T-cell (primary cell): Measurements from ENCODE around the gene CBFB. TPM values are rescaled to one million over a fixed set of nuclear protein-coding genes. Genes with fewer than 3 reads are reported as not detected.

Experiments
- ATAC-seq, 4 experiments: fragments of 200-7000 bp in 3 of 4; fragments of 150-1000 bp in 1 of 4; cut with Tn5 transposase; replicated peaks in 1 of 4; 1 replicate in 3 of 4; 2 replicates in 1 of 4; pipeline ENCODE4 v1.10.0; 2021; ENCODE audit warnings: moderate library complexity in 3 of 4, mild to moderate bottlenecking in 2 of 4, moderate number of reproducible peaks in 1 of 4
- CTCF ChIA-PET, 2 donors: fragments of 300-600 bp; sonication (Branson Sonifier 250); formaldehyde crosslinking; loops; one replicate each; lab custom pipeline; 2022; ENCODE audit warnings: antibody characterized with exemption in 2 of 2; lab: Charles Lee
- POLR2A ChIA-PET, 2 donors: fragments of 300-600 bp; sonication (Branson Sonifier 250); formaldehyde crosslinking; loops; one replicate each; lab custom pipeline; 2022; ENCODE audit warnings: antibody characterized with exemption in 2 of 2; lab: Charles Lee
- DNase-seq, 35 experiments: peaks; one replicate each; pipeline versions ENCODE4 v3.0.0 to v3.0.0-alpha.2; 2013 to 2023
- H3K27ac ChIP-seq: one replicate; pipeline ENCODE4 v1.5.1; 2013; ENCODE audit warnings: low read length
- H3K27me3 ChIP-seq, 2 experiments: replicated peaks in 1 of 2; 1 replicate in 1 of 2; 2 replicates in 1 of 2; pipeline versions ENCODE4 v1.6.1 to v1.7.0; 2013; ENCODE audit warnings: low read length in 1 of 2, mixed read lengths in 1 of 2; ENCODE audit not compliant: control insufficient read depth in 2 of 2, insufficient read depth in 2 of 2; ENCODE audit errors: extremely low read depth in 1 of 2
- H3K36me3 ChIP-seq, 2 donors: 1 replicate in 1 of 2; 2 replicates in 1 of 2; pipeline versions ENCODE4 v1.6.1 to v1.7.0; 2013; ENCODE audit warnings: low read length in 1 of 2; ENCODE audit not compliant: control insufficient read depth in 2 of 2, insufficient read depth in 1 of 2; ENCODE audit errors: extremely low read depth in 1 of 2
- H3K4me1 ChIP-seq, 2 experiments: 1 replicate in 1 of 2; 2 replicates in 1 of 2; pipeline versions ENCODE4 v1.6.1 to v1.7.0; 2013; ENCODE audit warnings: low read length in 2 of 2, mixed read lengths in 1 of 2; ENCODE audit not compliant: insufficient read depth in 2 of 2, control insufficient read depth in 1 of 2; ENCODE audit errors: extremely low read depth in 1 of 2
- H3K4me3 ChIP-seq, 2 donors: 1 replicate in 1 of 2; 2 replicates in 1 of 2; pipeline versions ENCODE4 v1.5.1 to v1.7.0; 2013; ENCODE audit warnings: mild to moderate bottlenecking in 2 of 2, low read length in 1 of 2, moderate library complexity in 1 of 2; ENCODE audit not compliant: control insufficient read depth in 1 of 2; ENCODE audit errors: extremely low read depth in 1 of 2
- H3K9me3 ChIP-seq: 2 replicates; pipeline ENCODE4 v1.7.0; 2013
- H3K27ac Mint-ChIP-seq, 2 donors: one replicate each; pipeline ENCODE4 v1.8.0; 2020 to 2021; ENCODE audit warnings: mild to moderate bottlenecking in 2 of 2, mixed read lengths in 2 of 2
- H3K27me3 Mint-ChIP-seq, 2 donors: one replicate each; pipeline ENCODE4 v1.8.0; 2021 to 2022; ENCODE audit warnings: mixed read lengths in 2 of 2
- H3K36me3 Mint-ChIP-seq: one replicate; pipeline ENCODE4 v1.8.0; 2021; ENCODE audit warnings: mixed read lengths
- H3K4me1 Mint-ChIP-seq, 3 donors: one replicate each; pipeline ENCODE4 v1.8.0; 2020 to 2022; ENCODE audit warnings: mixed read lengths in 3 of 3, mild to moderate bottlenecking in 1 of 3
- H3K4me3 Mint-ChIP-seq, 3 donors: one replicate each; pipeline ENCODE4 v1.8.0; 2020 to 2022; ENCODE audit warnings: mild to moderate bottlenecking in 3 of 3, mixed read lengths in 3 of 3, moderate library complexity in 3 of 3
- H3K9me3 Mint-ChIP-seq, 3 donors: one replicate each; pipeline ENCODE4 v1.8.0; 2020 to 2022; ENCODE audit warnings: mixed read lengths in 3 of 3
- whole genome bisulfite sequencing: methylation state at CpG from one replicate; pipeline ENCODE4 v1.1.5; 2013; ENCODE audit warnings: missing lambda C conversion rate; ENCODE audit not compliant: insufficient coverage; 5-methylcytosine and 5-hydroxymethylcytosine counted together
- total RNA-seq, 35 experiments: library from RNA in 6 of 35; stranded (reverse) in 6 of 35; fragments of 120-200 nt in 1 of 35; gene quantifications; one replicate each; pipeline versions ENCODE4 v1.2.1 to v1.2.4 and lab custom pipeline; 2013 to 2026

The CBFB gene
- total RNA-seq, 5 donors from 2014 or later (not counting 1 experiment from before 2014, with no cell fraction given) = 80.0 to 115 (median 96.5) TPM

DNA sequence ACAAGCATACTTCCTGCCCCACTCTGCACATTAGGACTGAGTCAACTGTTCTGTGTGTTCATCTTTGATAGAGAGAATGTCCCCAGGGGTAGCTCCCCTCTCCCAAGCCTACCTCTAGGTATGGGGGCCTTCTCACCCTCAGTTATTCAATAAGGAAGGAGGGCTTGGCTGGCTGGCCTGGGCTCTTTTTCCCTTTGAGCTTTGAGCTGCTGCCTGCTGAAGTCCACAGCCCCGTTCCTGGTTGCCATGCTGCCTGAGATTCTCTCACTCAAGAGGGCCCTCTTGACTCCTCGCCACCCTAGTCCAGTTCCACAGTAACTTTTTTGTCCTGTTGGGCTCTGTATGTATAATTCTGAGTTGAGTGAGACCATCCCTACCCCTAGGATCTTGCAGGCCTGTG lies 116.8 kb downstream of the CBFB start:
- Histone ChIP-seq H3K4me1 (peaks cover 0 to 13% of the 10 kb centered on the region in 2 experiments), H3K36me3 (peaks cover 18 to 54% of the 10 kb centered on the region in 2 donors), H3K4me3 (no peak overlapping the region), H3K27ac (no peak overlapping the region), H3K9me3 (no peaks in the 10 kb centered on the region), H3K27me3 (peaks cover 0 to 19% of the 10 kb centered on the region in 2 experiments)
- no CpG with 5 or more reads among the region's 2 CpGs for WGBS
- ChIA-PET POLR2A (interaction anchor here in 1 of 2 donors (0.7 kb wide), 1 partner anchor 12 kb away, joined by 3 read pairs; no protein-coding TSS in a partner anchor), CTCF (no interaction called here)
- no peak for DNase-seq
- H3K36me3 Mint-ChIP-seq = peaks cover 68% of the 10 kb centered on the region
- no peaks in the 10 kb centered on the region for H3K9me3 Mint-ChIP-seq
- H3K27ac Mint-ChIP-seq = no peak overlapping the region
- no peak overlapping the region for H3K4me3 Mint-ChIP-seq
- ATAC-seq = no peak
- H3K4me1 Mint-ChIP-seq = peaks cover 0 to 6% (median 0%) of the 10 kb centered on the region in 3 donors
- peaks cover 0 to 5% of the 10 kb centered on the region in 2 donors for H3K27me3 Mint-ChIP-seq

DNA sequence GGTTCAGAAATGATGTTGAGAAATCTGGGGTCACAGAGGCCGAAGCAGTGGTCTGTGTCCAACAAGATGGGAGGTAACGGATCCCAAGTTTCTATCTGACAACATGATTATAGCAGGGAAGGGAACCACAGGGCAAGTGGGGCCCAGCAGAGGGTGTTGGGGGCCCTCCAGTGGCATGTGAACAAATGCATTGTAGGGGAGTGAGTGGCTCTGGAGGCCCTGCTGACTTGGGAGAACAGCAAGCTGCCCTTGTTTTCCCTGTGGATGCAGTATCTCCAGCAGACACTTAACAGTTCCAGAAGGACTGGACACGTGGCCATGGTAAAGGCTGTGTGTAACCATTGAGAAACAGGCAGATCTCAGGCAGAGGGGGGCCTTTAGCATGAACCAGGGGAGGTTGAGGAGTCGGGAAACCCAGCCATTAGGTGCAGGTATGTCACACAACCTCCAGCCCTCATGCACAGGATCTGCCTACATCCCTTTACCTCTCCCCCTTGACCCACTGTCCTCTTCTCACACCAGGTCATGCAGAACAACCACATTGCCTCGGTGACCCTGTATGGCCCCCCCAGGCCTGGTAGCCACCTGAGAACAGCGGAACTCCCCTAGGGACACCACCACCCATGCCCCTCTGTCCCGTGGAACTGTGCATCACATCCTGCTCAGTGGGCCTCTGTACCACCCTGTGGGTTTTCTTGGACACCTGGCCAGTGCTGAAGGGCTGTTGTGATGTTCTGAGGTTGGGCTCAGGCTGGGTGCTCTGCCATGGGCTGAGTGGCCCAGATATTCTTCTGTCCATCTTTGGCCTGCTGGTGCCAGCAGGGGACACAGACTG lies 117.8 kb downstream of the CBFB start:
- 87% methylated on average over 4 of the region's 7 CpGs for WGBS
- H3K36me3 Mint-ChIP-seq = peaks cover 58% of the 10 kb centered on the region

DNA sequence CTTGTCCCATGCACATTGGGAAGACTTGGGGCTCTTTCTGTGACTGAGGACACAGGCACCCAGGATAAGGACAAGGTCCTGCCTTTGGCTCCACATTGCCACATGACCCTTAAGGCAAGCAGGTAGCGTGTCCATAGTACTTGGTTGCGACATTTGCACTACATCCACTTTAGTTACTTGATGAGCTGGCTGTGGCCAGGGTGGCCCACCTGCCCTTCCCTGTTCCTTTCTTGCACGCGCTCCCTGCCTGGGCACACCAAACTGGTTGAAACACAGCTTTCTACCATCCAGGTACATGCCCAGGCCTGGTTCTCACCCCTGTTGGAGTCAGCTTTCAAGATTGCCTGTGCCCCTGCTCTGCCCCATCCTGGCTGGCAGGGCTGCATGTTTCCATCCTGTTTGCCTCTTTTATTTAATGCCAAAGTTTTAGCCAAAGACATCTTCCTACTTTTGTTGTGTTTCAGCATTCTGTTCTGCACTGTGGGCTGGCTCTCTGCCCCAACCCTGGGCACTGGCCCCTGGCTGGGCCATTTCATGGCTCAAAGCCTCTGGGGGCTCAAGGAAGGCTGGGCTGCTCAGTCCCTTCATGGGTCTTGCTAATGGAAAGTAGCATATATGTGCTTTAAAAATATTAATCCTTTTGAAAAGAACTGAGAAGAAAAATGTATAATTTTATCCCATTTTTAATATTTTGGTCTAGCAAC lies 118.6 kb downstream of the CBFB start:
- DNase-seq (no peak), ATAC-seq (no peak)
- ChIA-PET POLR2A (no interaction called here), CTCF (no interaction called here)
- H3K9me3 ChIP-seq = no peaks in the 10 kb centered on the region
- peaks cover 0 to 22% of the 10 kb centered on the region in 2 experiments for H3K27me3 ChIP-seq
- Mint-ChIP-seq H3K27ac (no peak overlapping the region), H3K4me3 (no peak overlapping the region), H3K9me3 (no peaks in the 10 kb centered on the region), H3K27me3 (peaks cover 3 to 5% of the 10 kb centered on the region in 2 donors), H3K36me3 (peaks cover 52% of the 10 kb centered on the region), H3K4me1 (peaks cover 11 to 13% (median 12%) of the 10 kb centered on the region in 3 donors)
- H3K4me3 ChIP-seq = no peak overlapping the region
- H3K4me1 ChIP-seq = peaks cover 0 to 24% of the 10 kb centered on the region in 2 experiments
- 97% methylated on average over 4 of the region's 4 CpGs for WGBS
- no peak overlapping the region for H3K27ac ChIP-seq
- H3K36me3 ChIP-seq = peaks cover 7 to 35% of the 10 kb centered on the region in 2 donors

More for the DNA sequence above, 117.8 kb downstream of the CBFB start:
- H3K4me1 ChIP-seq = peaks cover 0 to 23% of the 10 kb centered on the region in 2 experiments
- Mint-ChIP-seq H3K4me3 (no peak overlapping the region), H3K9me3 (no peaks in the 10 kb centered on the region), H3K27ac (no peak overlapping the region), H3K27me3 (peaks cover 3 to 5% of the 10 kb centered on the region in 2 donors), H3K4me1 (peaks cover 8 to 12% (median 9%) of the 10 kb centered on the region in 3 donors)
- H3K27me3 ChIP-seq = peaks cover 0 to 24% of the 10 kb centered on the region in 2 experiments
- no peak for ATAC-seq
- no peak overlapping the region for H3K4me3 ChIP-seq
- no peak overlapping the region for H3K27ac ChIP-seq
- POLR2A ChIA-PET = no interaction called here
- CTCF ChIA-PET = no interaction called here
- H3K36me3 ChIP-seq = peaks cover 10 to 44% of the 10 kb centered on the region in 2 donors
- H3K9me3 ChIP-seq = no peaks in the 10 kb centered on the region
- no peak for DNase-seq

DNA sequence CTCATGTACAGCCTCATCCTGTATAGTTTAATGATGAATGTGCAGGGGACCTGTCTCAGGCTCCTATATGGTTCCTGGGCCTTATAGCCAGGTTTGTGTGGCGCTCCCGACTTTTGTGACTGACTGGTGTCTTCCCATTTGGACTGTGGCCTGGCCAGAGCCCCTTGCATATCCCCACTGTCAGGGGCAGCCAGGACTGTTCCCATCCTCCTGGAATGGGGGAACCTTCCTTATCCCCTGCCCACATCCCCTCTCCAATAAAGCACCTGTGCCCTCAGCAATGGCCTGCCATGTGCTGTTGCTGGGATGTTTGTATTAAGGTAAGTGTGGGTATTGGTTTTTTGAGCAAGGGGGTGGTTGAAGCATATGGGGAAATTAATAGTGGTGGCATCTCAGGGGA lies 119.3 kb downstream of the CBFB start:
- Histone ChIP-seq H3K4me3 (no peak overlapping the region), H3K4me1 (peaks cover 0 to 24% of the 10 kb centered on the region in 2 experiments), H3K9me3 (no peaks in the 10 kb centered on the region), H3K27me3 (peaks cover 0 to 22% of the 10 kb centered on the region in 2 experiments), H3K27ac (no peak overlapping the region), H3K36me3 (peaks cover 4 to 32% of the 10 kb centered on the region in 2 donors)
- H3K36me3 Mint-ChIP-seq = peaks cover 47% of the 10 kb centered on the region
- ATAC-seq (no peak), DNase-seq (no peak)
- WGBS = 90% methylated on average over 2 of the region's 2 CpGs
- POLR2A ChIA-PET = no interaction called here
- H3K27me3 Mint-ChIP-seq = peaks cover 3 to 5% of the 10 kb centered on the region in 2 donors
- H3K9me3 Mint-ChIP-seq = no peaks in the 10 kb centered on the region
- H3K4me3 Mint-ChIP-seq = peak overlapping the region in 2 of 3 donors; percentile 31 to 65
- CTCF ChIA-PET = no interaction called here
- H3K4me1 Mint-ChIP-seq = peaks cover 17 to 19% (median 19%) of the 10 kb centered on the region in 3 donors
- H3K27ac Mint-ChIP-seq = no peak overlapping the region

DNA sequence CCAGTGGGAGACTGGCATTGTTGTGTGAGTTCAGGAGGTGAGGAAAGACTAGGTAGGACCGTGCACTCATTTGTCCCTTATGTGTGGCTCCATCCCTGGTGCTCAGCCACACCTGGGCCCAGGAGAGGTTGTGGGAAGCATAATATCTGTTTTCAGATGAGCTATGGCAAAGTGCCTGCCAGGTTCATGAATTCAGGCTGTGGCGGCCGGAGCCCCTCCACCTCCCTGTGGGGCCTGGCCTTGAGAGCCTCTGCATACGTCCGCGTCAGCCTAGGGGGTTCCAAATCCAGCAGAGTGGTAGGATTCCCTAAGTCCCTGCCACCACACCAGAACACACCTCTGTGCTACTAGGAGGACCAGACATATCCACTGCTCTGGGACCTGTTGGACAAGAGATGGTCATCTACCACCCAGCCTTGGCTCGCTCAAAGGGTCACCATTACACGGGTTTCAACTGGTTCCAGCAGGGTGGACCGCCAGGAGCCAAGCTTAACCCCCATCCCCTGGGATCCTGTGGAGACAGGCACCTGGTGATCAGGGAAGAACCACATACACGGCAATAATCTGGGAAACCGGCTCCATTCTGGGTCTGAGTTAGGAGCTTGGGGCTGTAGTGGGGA lies 119.8 kb downstream of the CBFB start:
- Mint-ChIP-seq H3K4me1 (peaks cover 21 to 23% (median 21%) of the 10 kb centered on the region in 3 donors), H3K27me3 (peaks cover 3 to 5% of the 10 kb centered on the region in 2 donors), H3K9me3 (no peaks in the 10 kb centered on the region), H3K27ac (peak overlapping the region in 1 of 2 donors; percentile 23), H3K4me3 (peak overlapping the region; percentile 31 to 65 (median 34)), H3K36me3 (peaks cover 44% of the 10 kb centered on the region)
- Histone ChIP-seq H3K27ac (no peak overlapping the region), H3K4me1 (peaks cover 0 to 24% of the 10 kb centered on the region in 2 experiments), H3K36me3 (peaks cover 4 to 29% of the 10 kb centered on the region in 2 donors), H3K4me3 (no peak overlapping the region), H3K9me3 (no peaks in the 10 kb centered on the region), H3K27me3 (peaks cover 0 to 22% of the 10 kb centered on the region in 2 experiments)
- DNase-seq = no peak
- POLR2A ChIA-PET = interaction anchor here in 1 of 2 donors (0.6 kb wide), 1 partner anchor 28 kb away, joined by 5 read pairs; no protein-coding TSS in a partner anchor
- 96% methylated on average over 8 of the region's 11 CpGs for WGBS
- CTCF ChIA-PET = no interaction called here
- no peak for ATAC-seq
